HG03457 (cell line): Measurements from ENCODE around the gene ETFRF1.

ENCODE experiments used
- ATAC-seq: cut with Tn5 transposase; IDR thresholded peaks from one replicate; pipeline ENCODE4 v1.9.1; 2021; ENCODE audit warnings: moderate number of reproducible peaks; ENCODE audit not compliant: unreplicated experiment

The ETFRF1 gene

DNA sequence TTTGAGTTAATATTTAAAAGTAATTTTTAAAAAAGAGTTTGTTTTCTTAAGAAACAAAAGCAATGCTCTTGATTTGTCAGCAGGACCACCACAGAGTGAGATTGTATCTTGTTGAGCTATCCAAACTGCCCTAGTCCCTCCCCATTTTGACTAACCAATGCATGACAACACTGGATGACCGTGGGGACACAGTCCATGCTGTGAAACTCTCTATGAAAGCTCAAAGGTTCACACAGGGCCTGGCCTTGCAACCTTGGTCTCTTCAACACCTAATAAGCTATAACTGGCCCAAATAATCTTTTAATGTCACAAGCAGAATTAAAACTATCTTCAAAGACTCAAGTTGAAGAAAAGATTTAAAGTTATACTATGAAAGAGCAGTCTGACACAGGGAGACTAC is 13.5 kb downstream of the ETFRF1 start:
- no peak for ATAC-seq

DNA sequence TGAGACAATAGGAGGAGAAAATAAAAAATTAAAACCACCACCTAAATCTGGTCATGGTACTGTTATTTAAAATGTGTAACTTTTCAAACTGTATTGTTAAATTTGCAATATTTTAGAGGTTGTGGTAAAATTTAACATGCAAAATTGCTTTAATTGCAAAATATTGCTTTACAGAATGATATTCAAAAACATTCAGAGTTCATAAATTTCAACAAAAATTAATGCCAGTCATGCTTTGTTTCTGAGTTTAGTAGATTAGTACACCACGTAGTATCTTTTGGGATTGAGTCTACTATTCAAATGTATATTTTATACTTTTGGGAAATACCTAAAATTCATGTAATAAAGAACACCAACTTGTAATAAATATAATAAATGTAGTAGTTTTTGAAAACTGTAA is 18.3 kb downstream of the ETFRF1 start:
- no peak for ATAC-seq

DNA sequence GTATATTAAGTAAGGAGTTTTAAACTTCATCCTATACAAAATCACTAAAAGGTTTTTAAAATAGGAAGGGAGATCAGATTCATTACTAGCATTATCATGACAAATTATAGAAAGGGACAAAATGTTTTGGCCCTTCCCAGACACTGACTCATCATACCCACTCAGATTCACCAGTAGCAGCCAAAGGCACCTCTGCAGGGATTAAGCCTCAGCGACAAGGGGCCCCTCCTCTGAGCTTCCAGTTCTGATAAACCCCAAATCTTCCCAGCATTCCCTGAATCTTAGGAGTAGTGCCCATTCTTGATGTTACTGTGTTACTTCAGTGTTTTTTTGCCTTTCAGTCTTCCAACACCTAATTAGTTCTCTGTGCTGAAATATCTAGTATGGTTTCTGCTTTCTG is 41.2 kb downstream of the ETFRF1 start:
- no peak for ATAC-seq

DNA sequence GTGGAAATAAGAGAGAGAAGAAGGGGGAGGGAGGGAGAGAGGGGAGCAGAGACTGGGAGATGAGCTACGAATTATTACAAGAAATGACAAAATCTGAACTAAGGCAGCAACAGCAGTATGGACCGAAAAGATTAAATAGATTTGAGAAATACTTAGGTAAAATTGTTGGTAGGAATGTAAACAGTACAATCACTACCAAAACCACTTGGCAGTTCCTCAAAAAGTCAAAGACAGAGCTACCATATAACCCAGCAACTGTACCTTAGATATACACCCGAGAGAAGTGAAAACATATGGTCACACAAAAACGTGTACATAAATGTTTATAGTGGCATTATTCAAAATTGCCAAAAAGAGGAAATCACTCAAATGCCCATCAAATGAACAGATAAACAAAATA is 41.6 kb downstream of the ETFRF1 start:
- no peak for ATAC-seq

DNA sequence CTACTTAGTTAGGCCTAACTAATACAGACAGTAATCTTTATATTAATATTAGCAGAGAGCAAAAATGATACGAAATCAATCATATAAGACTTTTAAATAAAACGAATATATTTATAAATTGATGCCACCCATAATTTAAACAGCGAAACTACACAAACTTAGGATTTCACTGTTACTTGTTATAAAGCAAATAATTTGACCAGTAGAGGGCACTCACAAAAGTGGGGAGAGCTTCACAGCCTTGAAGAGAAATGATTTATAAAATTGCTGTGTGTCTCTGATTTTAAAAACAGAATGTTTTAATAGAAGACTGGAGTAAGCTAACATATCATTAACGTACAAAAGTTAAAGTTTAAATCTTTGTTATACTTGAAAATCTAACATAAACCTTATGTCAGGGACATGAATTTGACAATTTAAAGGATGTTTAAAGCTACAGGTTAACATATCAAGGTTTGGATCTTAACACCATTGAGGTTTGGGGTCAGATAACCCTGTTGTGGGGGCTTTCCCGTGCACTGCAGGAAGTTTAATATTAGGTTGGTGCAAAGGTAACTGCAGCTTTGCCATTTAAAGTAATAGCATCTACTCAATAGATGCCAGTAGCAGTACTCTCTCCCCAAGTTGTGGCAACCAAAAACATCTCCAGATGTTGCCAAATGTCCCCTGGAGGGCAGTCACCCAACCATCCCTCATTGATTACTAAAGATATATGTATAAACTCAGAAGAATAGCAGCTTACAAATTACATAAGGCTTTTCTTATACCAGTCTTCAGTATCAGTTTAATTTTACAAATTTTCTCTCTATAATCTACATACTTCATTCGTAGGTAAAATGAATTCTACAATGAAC is 46.4 kb downstream of the ETFRF1 start:
- ATAC-seq: no peak

DNA sequence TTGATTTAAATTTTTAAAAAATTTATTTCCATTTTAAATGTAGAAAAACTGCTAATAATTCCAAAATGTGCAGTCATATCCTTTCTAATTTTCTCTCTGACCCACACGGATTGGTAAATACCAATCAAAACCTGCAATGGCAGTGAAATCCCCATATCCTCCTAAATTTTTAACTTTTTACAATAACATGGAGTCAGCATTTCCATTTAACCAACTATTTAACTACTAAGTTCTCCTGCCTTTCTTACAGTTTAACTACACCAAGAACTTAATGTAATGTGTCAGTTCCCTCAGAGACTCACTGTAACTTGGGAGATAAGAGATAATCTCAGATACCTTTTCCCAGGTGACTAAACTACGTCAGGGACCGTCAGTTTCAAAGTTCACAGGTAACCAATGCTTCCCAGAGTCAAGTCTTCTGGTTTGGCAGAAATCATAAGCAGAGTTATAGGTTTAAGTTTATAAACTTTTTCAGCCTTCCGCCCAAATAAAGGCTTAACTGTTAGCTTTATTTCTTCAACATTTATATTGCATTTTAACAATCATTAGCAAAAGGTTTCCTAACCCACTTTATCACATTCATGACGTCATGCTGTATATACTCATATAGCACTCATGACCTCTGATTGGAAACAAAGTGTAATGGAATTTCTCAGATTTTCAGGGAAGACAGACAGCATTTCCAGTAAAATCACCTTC is 48.1 kb downstream of the ETFRF1 start:
- no peak for ATAC-seq

DNA sequence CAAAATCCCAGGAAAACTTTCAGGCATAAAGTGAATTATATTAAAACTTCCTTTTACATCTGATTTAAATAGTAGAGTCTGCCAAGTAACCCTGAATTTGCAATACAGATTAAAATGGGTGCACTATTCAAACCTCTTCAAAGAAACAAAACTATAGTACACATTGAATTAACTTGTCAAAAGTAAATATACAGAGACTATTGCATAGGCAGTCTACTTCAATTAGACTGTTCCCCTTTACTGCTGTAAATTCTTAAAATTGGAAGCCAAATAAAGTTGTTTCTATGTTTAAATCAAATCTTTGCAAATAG is 48.6 kb downstream of the ETFRF1 start:
- no peak for ATAC-seq

DNA sequence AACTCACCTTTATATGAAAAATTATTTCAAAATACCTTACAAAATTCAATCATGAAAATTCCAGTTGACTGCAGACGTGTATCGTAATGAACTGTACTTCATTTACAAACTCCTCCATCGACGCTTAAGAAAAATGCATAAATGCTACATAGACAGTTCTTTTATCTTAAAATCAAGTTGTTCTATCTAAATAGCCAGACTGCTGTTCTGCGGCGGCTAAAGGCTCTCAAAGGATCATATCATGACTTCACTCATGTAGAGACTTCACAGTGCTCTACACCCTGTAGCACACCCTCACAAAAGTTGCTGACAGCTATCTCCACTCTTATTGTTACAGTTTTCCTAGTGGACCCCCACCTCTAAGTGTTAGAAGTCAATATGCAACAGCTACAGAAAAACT is 50.5 kb downstream of the ETFRF1 start:
- no peak for ATAC-seq

DNA sequence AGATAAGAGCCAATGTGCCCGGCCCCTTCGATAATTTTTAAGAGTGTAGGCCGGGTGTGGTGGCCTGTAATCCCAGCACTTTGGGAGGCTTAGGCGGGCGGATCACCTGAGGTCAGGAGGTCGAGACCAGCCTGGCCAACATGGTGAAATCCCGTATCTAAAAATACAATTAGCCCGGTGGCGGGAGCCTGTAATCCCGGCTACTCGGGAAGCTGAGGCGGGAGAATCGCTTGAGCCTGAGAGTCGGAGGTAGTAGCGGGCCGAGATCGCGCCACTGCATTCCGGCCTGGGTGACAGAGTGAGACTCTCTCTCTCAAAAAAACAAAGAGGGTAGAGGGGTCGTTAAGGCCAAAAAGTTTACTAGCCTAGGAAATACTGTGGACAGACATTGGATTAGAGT is 53.1 kb downstream of the ETFRF1 start:
- ATAC-seq: no peak

DNA sequence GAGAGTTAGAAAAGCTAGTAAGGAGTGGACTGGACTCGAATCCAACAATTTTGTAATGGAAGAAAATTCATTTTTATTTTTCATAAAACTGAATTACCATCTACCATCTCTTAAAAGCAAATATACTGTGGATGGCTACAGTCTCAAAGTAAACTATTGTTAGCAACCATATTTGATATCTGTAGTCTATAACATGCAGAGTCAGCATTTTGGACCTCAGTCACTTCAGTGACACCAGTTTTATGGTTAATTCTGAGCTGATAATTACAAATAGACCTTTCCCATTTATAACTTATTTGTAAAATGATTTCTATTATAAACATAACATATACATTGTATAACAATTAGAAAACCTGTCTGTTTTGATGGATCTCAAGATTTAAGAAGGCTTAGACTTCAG is 53.7 kb downstream of the ETFRF1 start:
- ATAC-seq: no peak

DNA sequence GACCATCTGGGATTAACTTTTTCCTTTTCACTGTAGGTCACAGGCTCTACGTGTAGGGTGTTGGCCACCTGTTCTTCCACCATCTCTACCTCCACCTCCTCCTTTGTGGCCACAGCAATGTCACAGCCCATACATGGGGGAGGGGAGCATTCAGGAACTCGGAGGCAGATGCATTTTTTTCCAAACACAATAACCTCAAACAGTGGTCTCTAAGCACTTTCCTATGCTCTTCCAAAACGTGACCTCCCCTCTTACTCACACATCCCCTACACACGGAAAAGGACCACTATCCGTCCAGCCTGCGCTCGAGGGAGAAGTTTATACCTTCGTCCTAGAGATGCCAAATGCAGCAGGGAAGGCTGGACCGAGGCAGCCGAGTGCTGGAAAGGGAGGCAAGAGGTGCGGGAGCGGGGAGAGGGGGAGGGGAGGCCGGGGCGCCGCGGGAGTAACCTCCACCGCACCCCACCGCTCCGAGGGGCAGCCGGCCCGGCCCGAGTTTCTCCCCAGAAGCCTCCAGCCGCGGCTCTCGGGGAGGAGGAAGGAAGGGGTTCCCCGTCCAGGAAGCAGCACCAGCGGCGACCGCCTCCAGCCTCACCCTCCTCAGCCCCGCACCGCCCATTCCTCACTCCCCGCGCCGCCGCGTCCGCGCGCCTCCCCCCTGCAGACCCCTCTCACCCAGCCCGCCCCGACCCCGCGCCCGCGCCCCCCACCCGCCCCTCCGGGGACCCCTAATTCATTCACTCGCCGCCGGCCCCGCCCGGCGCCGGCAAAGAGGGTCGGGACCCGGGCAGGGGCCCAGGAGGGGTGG is 55.1 kb downstream of the ETFRF1 start:
- peak; percentile 24 for ATAC-seq

DNA sequence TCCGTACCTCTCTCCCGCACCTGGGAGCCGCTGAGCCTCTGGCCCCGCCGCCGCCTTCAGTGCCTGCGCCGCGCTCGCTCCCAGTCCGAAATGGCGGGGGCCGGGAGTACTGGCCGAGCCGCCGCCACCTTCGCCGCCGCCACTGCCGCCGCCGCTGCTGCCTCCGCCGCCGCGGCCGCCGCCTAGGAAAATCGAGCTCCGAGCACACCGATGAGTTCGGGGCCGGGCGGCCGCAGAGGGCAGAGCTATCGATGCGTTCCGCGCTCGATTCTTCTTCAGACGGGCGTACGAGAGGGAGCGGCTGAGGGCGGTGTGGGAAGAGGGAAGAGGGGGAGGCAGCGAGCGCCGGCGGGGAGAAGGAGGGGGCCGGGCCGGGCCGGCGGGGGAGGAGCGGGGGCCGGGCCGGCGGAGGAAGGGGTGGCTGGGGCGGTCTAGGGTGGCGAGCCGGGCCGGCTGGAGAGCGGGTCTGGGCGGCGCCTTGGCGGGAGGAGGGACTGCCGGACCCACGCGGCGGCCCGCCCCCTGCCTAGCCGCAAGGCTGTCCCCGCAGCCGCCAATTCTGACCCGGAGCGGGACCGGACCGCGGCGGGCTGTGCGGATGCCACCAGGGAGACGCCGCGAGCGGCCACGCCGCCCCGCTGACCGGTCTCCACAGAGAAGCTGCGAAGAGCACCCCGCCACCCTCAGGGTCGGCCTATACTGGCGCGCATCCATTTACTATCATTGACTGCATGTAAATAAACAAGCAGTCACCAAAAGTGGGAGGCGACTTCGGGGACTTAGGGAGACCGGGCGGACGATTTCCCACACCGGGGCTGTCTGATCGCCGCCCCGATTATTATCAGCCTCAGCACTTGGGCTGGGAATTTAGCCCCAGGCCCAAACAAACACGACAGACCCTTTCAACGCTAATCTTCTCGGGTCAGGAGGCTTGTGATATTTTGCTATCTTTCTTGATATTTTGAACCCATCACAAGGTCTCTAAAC is 56.0 kb downstream of the ETFRF1 start, which contains the start of gene KRAS:
TSS of gene KRAS (minus strand) at position 186 of the 987 bp plus-strand sequence.
- peak; percentile 69 for ATAC-seq

DNA sequence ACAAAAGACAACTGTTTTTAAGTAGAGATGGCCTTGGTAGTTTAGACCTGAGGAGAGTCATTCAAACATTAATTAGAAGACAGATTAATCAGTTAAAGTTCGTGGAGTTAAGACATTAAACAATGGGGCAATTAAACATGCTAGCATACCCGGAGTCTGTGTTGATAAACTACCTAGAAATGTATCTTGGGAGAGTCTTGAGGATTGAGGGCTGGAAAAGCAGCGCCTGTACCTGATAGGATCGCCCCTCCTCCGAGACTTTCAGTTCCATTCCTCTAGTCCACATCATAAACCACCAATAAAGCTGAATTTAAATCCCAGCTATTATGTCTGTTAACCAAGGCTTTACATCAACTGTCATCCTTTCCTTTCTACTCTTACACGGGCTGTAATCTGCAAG is 56.7 kb downstream of the ETFRF1 start:
- ATAC-seq: no peak

DNA sequence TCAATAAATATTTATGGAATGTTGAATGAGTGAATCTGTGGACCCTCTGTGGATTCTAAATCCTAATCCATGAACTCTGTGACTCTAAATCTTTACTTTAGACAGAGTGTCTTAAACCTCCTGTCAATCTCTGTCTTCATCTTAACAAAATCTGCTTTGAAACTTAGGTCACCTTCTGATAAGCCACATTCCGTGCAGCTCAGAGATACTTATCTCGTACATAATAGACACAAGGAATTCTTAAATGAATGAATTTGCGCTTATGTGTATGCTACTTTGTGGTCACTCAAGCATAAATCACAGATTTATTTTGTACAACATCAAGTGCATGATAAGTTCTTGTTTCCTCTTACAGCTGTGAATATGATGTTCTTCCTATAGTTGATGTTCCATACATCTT is 57.9 kb downstream of the ETFRF1 start:
- no peak for ATAC-seq

DNA sequence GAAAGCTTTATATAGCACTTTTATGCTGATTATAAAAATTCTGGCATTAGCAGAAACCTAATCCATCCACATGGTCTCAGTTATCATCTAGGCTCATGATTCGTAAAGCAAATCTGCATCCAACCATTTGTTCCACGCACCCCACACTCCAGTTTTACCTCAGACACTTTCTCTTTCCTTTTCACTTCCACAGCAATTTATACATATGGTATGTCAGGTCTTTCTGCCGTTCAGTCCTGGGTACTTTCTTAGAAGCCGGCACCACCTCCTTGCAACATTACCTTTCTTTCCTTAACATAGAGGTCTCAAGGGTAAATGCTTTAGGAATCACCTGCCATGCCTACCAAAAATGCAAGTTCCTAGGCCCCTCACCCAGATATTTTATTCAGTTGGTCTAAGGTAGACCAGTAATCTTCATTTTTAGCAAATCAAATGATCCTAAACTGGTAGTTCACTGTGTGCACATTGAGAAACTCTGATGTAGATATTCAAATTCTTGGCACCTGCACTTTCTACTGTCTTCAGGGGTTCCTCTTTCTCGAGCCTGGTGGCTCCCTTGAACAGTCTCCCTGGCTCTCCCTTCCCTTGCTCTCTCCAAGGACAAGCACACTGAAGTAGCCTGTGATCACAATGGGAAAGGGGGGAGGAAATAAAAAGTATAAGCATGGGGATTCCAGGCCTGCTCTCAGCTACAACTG is 58.5 kb downstream of the ETFRF1 start:
- ATAC-seq: no peak

DNA sequence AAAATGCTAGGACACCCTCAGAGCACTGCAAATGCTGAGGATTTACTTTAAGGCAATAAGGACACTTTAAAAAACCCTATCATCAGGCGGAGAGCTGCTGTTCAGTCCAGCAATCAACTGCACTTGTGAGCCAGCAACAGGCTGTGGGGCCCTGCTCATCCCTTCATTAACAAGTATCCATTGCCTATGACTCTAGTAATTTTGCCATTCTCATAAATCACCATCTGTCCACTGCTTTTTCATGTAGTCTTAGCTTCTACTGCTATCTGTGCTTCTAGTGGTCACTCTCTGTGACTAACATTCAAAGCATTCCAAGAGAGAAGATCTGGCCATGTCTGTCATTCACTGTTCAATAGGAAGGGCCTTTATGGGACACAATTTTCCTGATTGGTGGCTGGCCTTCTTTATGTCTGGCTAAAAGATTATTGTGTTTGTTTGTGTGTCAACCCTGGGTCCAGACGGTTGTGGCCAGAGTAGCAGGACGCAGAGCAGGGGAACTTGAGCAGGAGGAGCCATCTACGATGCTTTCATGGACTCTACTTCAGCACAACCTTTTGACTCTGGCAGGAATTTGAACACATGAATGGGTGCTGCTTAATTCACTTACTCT is 59.3 kb downstream of the ETFRF1 start:
- ATAC-seq: no peak
